ENCODE data around the gene OR10A5.

- TF ChIP-seq EZH2 (IDR thresholded peaks at IDR 0.05) (no peak), CTCF (IDR thresholded peaks at IDR 0.05) (no peak), EZH2phosphoT487 (IDR thresholded peaks at IDR 0.05) (no peak)
These were observed 21.2 kb upstream of the OR10A5 start for GRCh38 chr11:6824136-6824823.

All from neural progenitor cell (in vitro differentiated cells).